ENCODE measurements around the gene METTL17. TPM values are rescaled to one million over a fixed set of nuclear protein-coding genes. Genes with fewer than 3 reads are reported as not detected.
A peak's percentile ranks its signal among the peaks of the same experiment; 100 is the strongest.

The METTL17 gene
- total and polyA plus RNA-seq, 2 of the 13 experiments (the other 11 are each of a cell fraction or from before 2014, with no cell fraction given) = 122 to 199 TPM

DNA sequence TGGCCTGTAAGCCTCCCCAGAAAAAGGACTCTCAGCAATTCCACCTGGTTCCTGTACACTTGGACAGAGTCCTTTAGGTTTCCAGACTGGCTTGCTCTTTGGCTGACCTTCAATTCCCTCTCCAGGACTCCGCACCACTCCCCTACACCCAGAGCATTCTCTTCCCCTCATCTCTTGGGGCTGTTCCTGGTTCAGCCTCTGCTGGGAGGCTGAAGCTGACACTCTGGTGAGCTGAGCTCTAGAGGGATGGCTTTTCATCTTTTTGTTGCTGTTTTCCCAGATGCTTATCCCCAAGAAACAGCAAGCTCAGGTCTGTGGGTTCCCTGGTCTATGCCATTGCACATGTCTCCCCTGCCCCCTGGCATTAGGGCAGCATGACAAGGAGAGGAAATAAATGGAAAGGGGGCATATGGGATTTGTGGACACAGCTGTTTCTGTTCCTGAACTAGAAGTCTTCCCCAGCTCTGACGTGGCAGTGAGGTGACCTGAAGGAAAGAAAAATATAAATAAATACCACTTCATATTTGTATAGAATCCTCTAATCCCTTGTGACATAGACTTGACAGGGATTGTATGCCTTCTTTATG lies 53.7 kb downstream of the METTL17 start:
- ChIA-PET CTCF (ENCODE audit: low intra/inter-chr PET ratio, low total read pairs) (interaction anchor here (0.9 to 2.2 kb wide), 2 partner anchors 29 to 49 kb away, joined by 4 to 8 read pairs; no protein-coding TSS in a partner anchor), POLR2A (interaction anchor here (1.2 to 2.3 kb wide), 8 partner anchors 8 to 358 kb away, joined by 3 to 18 read pairs (median 8); partner anchors contain the start of genes ARHGEF40 and NDRG2)
- intact Hi-C loops (cut with micrococcal nuclease; ENCODE audit: unreplicated experiment) = no loop called here
- BruUV-seq (replicated peaks) = no TSS peak
- peak overlapping the region; percentile 83 for H3K27ac ChIP-seq (ENCODE audit: extremely low read length, insufficient read depth, low read length)
- in situ Hi-C loops (cut with HindIII; ENCODE audit: extremely low pct_ligation_motif_present, low pct_unique_long_range_greater_than_20kb) = loop anchor here (5.0 kb wide), 1 partner anchor 186 kb away; no protein-coding TSS in a partner anchor
- DNase-seq (ENCODE audit: low spot score) (no peak), ATAC-seq (no peak), FAIRE-seq (no peak)
- no peaks in the 10 kb centered on the region for H3K36me3 ChIP-seq (replicated peaks in 1 of 2; ENCODE audit: control insufficient read depth in 1 of 2, insufficient read depth in 2 of 2, low read length in 2 of 2)
- no peaks in the 10 kb centered on the region for H3K9me3 ChIP-seq (ENCODE audit: low read length)
- no peaks in the 10 kb centered on the region for H3K79me2 ChIP-seq (ENCODE audit: insufficient read depth, low read length)
- H3K4me1 ChIP-seq (ENCODE audit: insufficient read depth, low read length) = peaks cover 75% of the 10 kb centered on the region
- H3K9ac ChIP-seq (ENCODE audit: insufficient read depth, low read depth, low read length) = peak overlapping the region; percentile 14; the same call in 1 of the 2 replicates
- peak overlapping the region; percentile 52 for H3K4me2 ChIP-seq (ENCODE audit: low read depth, low read length)
- no peak overlapping the region for H3K4me3 ChIP-seq (replicated peaks in 1 of 3; ENCODE audit: insufficient read depth in 1 of 3, low read depth in 2 of 3, low read length in 3 of 3)
- H4K20me1 ChIP-seq (ENCODE audit: insufficient read depth, low read length) = no peaks in the 10 kb centered on the region
- WGBS (ENCODE audit: low lambda C conversion rate) = 76% methylated on average over 2 of the region's 2 CpGs
- no peaks in the 10 kb centered on the region for H3K27me3 ChIP-seq (ENCODE audit: control insufficient read depth in 1 of 2, insufficient read depth in 2 of 2, low read length in 2 of 2)
- no peak overlapping the region for H2AFZ ChIP-seq (ENCODE audit: low read length)
- TF ChIP-seq, protein P1, sequence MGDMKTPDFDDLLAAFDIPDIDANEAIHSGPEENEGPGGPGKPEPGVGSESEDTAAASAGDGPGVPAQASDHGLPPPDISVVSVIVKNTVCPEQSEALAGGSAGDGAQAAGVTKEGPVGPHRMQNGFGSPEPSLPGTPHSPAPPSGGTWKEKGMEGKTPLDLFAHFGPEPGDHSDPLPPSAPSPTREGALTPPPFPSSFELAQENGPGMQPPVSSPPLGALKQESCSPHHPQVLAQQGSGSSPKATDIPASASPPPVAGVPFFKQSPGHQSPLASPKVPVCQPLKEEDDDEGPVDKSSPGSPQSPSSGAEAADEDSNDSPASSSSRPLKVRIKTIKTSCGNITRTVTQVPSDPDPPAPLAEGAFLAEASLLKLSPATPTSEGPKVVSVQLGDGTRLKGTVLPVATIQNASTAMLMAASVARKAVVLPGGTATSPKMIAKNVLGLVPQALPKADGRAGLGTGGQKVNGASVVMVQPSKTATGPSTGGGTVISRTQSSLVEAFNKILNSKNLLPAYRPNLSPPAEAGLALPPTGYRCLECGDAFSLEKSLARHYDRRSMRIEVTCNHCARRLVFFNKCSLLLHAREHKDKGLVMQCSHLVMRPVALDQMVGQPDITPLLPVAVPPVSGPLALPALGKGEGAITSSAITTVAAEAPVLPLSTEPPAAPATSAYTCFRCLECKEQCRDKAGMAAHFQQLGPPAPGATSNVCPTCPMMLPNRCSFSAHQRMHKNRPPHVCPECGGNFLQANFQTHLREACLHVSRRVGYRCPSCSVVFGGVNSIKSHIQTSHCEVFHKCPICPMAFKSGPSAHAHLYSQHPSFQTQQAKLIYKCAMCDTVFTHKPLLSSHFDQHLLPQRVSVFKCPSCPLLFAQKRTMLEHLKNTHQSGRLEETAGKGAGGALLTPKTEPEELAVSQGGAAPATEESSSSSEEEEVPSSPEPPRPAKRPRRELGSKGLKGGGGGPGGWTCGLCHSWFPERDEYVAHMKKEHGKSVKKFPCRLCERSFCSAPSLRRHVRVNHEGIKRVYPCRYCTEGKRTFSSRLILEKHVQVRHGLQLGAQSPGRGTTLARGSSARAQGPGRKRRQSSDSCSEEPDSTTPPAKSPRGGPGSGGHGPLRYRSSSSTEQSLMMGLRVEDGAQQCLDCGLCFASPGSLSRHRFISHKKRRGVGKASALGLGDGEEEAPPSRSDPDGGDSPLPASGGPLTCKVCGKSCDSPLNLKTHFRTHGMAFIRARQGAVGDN (CRISPR knock-in tag; IDR thresholded peaks at IDR 0.05) = no peak
- TF ChIP-seq NFATC3 (CRISPR knock-in tag; IDR thresholded peaks at IDR 0.05) = no peak
- 0 out of 2 replicates have a peak, but pooled peaks have one; percentile 13 for TF ChIP-seq ZMAT3 (CRISPR knock-in tag; conservative IDR thresholded peaks at IDR 0.05)
- TF ChIP-seq KLF6 (CRISPR knock-in tag; IDR thresholded peaks at IDR 0.05) = 0 out of 2 replicates have a peak, but pooled peaks have one; percentile 5
- TF ChIP-seq, protein P2, sequence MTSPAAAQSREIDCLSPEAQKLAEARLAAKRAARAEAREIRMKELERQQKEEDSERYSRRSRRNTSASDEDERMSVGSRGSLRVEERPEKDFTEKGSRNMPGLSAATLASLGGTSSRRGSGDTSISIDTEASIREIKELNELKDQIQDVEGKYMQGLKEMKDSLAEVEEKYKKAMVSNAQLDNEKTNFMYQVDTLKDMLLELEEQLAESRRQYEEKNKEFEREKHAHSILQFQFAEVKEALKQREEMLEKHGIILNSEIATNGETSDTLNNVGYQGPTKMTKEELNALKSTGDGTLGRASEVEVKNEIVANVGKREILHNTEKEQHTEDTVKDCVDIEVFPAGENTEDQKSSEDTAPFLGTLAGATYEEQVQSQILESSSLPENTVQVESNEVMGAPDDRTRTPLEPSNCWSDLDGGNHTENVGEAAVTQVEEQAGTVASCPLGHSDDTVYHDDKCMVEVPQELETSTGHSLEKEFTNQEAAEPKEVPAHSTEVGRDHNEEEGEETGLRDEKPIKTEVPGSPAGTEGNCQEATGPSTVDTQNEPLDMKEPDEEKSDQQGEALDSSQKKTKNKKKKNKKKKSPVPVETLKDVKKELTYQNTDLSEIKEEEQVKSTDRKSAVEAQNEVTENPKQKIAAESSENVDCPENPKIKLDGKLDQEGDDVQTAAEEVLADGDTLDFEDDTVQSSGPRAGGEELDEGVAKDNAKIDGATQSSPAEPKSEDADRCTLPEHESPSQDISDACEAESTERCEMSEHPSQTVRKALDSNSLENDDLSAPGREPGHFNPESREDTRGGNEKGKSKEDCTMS (CRISPR knock-in tag; conservative IDR thresholded peaks at IDR 0.05) = no peak
- TF ChIP-seq CAMTA2 (CRISPR knock-in tag; IDR thresholded peaks at IDR 0.05; ENCODE audit: borderline replicate concordance) = no peak
- TF ChIP-seq NBN (conservative IDR thresholded peaks at IDR 0.05) = no peak
- TF ChIP-seq, protein P3, sequence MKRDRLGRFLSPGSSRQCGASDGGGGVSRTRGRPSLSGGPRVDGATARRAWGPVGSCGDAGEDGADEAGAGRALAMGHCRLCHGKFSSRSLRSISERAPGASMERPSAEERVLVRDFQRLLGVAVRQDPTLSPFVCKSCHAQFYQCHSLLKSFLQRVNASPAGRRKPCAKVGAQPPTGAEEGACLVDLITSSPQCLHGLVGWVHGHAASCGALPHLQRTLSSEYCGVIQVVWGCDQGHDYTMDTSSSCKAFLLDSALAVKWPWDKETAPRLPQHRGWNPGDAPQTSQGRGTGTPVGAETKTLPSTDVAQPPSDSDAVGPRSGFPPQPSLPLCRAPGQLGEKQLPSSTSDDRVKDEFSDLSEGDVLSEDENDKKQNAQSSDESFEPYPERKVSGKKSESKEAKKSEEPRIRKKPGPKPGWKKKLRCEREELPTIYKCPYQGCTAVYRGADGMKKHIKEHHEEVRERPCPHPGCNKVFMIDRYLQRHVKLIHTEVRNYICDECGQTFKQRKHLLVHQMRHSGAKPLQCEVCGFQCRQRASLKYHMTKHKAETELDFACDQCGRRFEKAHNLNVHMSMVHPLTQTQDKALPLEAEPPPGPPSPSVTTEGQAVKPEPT (CRISPR knock-in tag; IDR thresholded peaks at IDR 0.05; ENCODE audit: low read depth) = no peak
- no peak for TF ChIP-seq ZNF12 (CRISPR knock-in tag; IDR thresholded peaks at IDR 0.05)
- TF ChIP-seq, protein P4, sequence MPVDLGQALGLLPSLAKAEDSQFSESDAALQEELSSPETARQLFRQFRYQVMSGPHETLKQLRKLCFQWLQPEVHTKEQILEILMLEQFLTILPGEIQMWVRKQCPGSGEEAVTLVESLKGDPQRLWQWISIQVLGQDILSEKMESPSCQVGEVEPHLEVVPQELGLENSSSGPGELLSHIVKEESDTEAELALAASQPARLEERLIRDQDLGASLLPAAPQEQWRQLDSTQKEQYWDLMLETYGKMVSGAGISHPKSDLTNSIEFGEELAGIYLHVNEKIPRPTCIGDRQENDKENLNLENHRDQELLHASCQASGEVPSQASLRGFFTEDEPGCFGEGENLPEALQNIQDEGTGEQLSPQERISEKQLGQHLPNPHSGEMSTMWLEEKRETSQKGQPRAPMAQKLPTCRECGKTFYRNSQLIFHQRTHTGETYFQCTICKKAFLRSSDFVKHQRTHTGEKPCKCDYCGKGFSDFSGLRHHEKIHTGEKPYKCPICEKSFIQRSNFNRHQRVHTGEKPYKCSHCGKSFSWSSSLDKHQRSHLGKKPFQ (CRISPR knock-in tag; IDR thresholded peaks at IDR 0.05; ENCODE audit: insufficient replicate concordance) = no peak
- TF ChIP-seq TARDBP (CRISPR knock-in tag; IDR thresholded peaks at IDR 0.05) = no peak; the same call in 1 of the 2 replicates
- no peak for TF ChIP-seq PHB2 (IDR thresholded peaks at IDR 0.05; ENCODE audit: partially characterized antibody)

All from HepG2 (cell line).